Right atrium auricular region (tissue), 2 donors: ENCODE data around the gene CCDC6. TPM values are rescaled to one million over a fixed set of nuclear protein-coding genes. Genes with fewer than 3 reads are reported as not detected.
"Not testable (repeated sequence)": the region's sequence is repeated elsewhere in the genome, so short reads cannot be mapped to it uniquely, and the experiment has no call there.

Source experiments
- DNase-seq: peaks from one replicate; pipeline ENCODE4 v3.0.0-alpha.2; 2019; ENCODE audit warnings: low spot score
- H3K27ac ChIP-seq, 2 donors: fragments of 200-600 bp; sonication (generic); 1 replicate in 1 of 2; 2 replicates in 1 of 2; pipeline ENCODE4 v1.5.1; 2016 to 2019
- H3K27me3 ChIP-seq, 2 donors: fragments of 200-600 bp; sonication (generic); one replicate each; pipeline versions ENCODE4 v1.5.1 to v1.6.0; 2017 to 2019
- H3K36me3 ChIP-seq: fragments of 200-600 bp; sonication (generic); one replicate; pipeline ENCODE4 v1.5.1; 2016
- H3K4me1 ChIP-seq, 2 donors: fragments of 200-600 bp; sonication (generic); one replicate each; pipeline versions ENCODE4 v1.5.1 to v1.6.0; 2017 to 2019
- H3K4me3 ChIP-seq, 2 donors: fragments of 200-600 bp; sonication (generic); 1 replicate in 1 of 2; 2 replicates in 1 of 2; pipeline ENCODE4 v1.5.1; 2017 to 2019; ENCODE audit warnings: mild to moderate bottlenecking in 1 of 2, moderate library complexity in 1 of 2
- H3K9me3 ChIP-seq, 2 donors: fragments of 200-600 bp; sonication (generic); one replicate each; pipeline ENCODE4 v1.5.1; 2019
- total RNA-seq, 2 donors: library from RNA; depleted of rRNA; stranded (reverse); fragments of >200 nt; gene quantifications; one replicate each; pipeline ENCODE4 v1.1.0, GENCODE V29; 2016
- TF ChIP-seq, protein P1 (sequence below), 2 donors: fragments of 200-600 bp; sonication (generic); IDR thresholded peaks; one replicate each; pipeline ENCODE4 v1.5.1; 2019; ENCODE audit warnings: antibody characterized with exemption in 2 of 2

The CCDC6 gene
- total RNA-seq, 2 donors from 2014 or later: 19.1 to 22.7 TPM

DNA sequence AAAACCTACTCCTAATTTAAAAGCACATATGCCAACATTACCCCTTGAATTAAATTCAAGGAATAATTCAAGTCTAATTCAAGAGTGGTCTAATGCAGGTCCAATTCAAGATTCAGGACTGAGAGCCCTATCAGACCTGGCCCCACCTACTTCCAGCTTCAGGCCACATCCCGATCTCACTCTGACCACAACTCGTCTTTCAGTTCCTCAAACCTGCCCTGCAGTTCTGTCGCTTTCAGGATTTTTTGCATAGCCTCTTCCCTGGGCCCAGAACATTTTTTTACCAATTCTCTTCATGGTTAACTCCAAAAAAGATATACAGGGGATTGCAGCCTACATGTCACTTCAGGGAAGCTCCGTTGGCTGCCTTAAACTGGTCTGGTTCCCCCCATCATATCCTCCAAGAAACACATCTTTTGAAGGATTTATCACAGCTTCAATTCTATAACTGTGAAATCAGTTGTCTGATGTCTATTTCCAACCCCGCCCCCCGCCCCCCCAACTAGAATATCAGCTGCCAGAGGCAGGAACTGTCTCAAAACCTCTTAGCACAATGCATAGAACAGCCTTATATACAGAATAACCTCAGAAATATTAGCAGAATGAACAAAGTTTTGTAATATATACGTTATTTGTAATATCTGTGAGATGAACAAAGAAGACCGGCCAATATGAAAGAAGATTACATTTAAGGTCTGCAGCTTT lies 20.8 kb downstream of the CCDC6 start:
- Histone ChIP-seq H3K27ac (no peak overlapping the region), H3K9me3 (no peaks in the 10 kb centered on the region), H3K27me3 (no peaks in the 10 kb centered on the region), H3K4me1 (peaks cover 0 to 14% of the 10 kb centered on the region in 2 donors), H3K36me3 (no peaks in the 10 kb centered on the region), H3K4me3 (no peak overlapping the region)
- TF ChIP-seq, protein P1, sequence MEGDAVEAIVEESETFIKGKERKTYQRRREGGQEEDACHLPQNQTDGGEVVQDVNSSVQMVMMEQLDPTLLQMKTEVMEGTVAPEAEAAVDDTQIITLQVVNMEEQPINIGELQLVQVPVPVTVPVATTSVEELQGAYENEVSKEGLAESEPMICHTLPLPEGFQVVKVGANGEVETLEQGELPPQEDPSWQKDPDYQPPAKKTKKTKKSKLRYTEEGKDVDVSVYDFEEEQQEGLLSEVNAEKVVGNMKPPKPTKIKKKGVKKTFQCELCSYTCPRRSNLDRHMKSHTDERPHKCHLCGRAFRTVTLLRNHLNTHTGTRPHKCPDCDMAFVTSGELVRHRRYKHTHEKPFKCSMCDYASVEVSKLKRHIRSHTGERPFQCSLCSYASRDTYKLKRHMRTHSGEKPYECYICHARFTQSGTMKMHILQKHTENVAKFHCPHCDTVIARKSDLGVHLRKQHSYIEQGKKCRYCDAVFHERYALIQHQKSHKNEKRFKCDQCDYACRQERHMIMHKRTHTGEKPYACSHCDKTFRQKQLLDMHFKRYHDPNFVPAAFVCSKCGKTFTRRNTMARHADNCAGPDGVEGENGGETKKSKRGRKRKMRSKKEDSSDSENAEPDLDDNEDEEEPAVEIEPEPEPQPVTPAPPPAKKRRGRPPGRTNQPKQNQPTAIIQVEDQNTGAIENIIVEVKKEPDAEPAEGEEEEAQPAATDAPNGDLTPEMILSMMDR (IDR thresholded peaks at IDR 0.05): no peak
- no peak for DNase-seq

DNA sequence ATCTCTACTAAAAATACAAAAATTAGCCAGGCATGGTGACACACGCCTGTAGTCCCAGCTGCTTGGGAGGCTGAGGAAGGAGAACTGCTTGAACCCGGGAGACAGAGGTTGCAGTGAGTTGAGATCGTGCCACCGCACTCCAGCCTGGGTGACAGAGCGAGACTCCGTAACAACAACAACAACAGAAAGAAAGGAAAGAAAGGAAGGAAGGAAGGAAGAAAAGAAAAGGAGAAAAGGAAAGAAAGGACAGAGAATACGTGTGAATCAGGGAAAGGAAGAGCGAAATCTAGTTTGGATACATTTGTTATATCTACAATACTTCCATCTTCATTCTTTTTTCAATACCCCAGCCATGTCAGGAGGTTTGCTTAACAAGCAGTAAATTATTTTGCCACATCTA lies 21.5 kb downstream of the CCDC6 start:
- not testable (repeated sequence) for H3K36me3 ChIP-seq, H3K9me3 ChIP-seq, H3K27me3 ChIP-seq, H3K4me3 ChIP-seq, H3K27ac ChIP-seq, DNase-seq
- H3K4me1 ChIP-seq: peaks cover 0 to 14% of the 10 kb centered on the region in 2 donors

DNA sequence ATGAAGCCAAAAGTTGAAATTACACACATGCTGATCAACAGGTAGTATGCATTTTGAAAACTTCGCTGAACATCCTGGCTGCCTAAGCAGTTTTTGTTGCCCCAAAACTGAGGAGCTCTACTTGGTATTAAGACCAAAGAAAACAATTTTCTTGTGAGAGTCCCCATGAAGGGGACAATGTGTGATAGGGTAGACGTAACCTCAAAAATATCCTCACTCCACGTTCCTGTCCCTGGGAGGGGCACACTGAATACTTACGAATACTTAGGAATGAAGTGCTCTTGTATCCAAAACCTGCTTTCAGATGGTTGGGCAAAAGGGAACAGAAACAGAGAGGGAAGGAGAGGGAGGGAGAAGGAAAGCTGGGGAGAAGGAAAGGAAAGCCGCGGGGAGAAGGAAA lies 24.7 kb downstream of the CCDC6 start:
- no peaks in the 10 kb centered on the region for H3K27me3 ChIP-seq
- no peaks in the 10 kb centered on the region for H3K36me3 ChIP-seq
- H3K9me3 ChIP-seq: no peaks in the 10 kb centered on the region
- H3K27ac ChIP-seq: no peak overlapping the region
- DNase-seq: no peak
- no peak overlapping the region for H3K4me3 ChIP-seq
- peaks cover 0 to 13% of the 10 kb centered on the region in 2 donors for H3K4me1 ChIP-seq
- TF ChIP-seq, protein P1 (IDR thresholded peaks at IDR 0.05): no peak

DNA sequence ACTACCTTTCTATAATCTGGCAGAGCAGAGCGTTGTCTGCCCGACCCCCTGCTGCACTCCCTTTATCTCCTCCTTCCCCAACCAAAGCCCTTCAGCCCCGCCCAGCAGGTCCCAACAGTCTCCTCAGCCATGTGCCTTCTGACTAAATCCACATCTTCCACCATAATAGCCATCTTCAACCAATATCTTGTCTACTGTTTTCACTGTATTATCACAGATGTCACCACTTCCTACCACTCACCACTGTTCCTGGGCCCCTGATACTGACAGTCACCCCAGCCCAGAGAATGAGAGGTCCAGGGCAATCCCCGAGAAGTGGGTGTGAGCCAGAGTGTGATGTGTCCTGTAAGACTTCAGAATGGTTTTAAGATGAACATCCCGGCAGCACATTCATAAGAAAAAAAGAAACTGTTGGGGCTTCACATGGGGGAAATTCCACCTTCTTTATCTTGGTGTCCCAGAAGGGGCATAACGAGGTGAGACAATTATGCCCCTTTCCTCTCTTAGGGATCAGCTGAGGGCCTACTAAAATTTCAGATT lies 25.3 kb downstream of the CCDC6 start:
- peaks cover 0 to 7% of the 10 kb centered on the region in 2 donors for H3K4me1 ChIP-seq

DNA sequence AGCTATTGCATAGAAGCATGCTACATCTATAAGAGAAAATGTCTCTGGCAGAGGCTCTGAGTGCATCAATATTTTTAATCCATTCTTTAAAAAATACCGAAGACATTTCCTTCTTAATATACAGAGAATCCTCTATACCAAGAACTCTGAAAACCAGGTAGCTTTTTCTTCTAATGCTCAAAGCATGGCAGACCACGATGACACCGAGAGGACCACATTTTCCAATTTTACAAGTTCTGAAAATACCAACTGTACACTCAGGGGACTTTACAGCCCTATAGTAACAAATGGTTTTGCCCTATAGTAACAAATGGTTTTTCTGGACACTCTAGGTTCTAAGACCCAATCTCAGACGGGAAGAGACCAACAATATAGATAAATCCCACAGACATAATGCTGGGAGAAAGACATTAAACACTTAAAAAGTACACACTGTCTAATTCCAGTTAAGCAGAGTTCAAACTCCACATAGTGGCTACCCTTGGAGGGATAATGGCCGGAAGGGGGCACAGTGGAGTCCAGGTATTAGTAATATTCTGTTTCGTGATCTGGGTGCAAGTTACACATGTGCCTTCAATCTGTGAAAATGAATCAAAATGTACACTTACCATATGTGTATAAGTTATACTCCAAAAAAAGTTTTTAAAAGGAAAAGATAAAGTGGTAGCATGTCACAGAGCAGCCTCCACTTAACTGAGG lies 26.2 kb downstream of the CCDC6 start:
- H3K27ac ChIP-seq: no peak overlapping the region
- DNase-seq: no peak
- no peak overlapping the region for H3K4me3 ChIP-seq
- H3K36me3 ChIP-seq: no peaks in the 10 kb centered on the region
- no peaks in the 10 kb centered on the region for H3K27me3 ChIP-seq
- TF ChIP-seq, protein P1 (IDR thresholded peaks at IDR 0.05): no peak
- H3K4me1 ChIP-seq: peaks cover 0 to 5% of the 10 kb centered on the region in 2 donors
- no peaks in the 10 kb centered on the region for H3K9me3 ChIP-seq

More for the DNA sequence above, 25.3 kb downstream of the CCDC6 start:
- Histone ChIP-seq H3K27ac (no peak overlapping the region), H3K27me3 (no peaks in the 10 kb centered on the region), H3K4me3 (no peak overlapping the region), H3K9me3 (no peaks in the 10 kb centered on the region), H3K36me3 (no peaks in the 10 kb centered on the region)
- no peak for DNase-seq
- TF ChIP-seq, protein P1 (IDR thresholded peaks at IDR 0.05): no peak

DNA sequence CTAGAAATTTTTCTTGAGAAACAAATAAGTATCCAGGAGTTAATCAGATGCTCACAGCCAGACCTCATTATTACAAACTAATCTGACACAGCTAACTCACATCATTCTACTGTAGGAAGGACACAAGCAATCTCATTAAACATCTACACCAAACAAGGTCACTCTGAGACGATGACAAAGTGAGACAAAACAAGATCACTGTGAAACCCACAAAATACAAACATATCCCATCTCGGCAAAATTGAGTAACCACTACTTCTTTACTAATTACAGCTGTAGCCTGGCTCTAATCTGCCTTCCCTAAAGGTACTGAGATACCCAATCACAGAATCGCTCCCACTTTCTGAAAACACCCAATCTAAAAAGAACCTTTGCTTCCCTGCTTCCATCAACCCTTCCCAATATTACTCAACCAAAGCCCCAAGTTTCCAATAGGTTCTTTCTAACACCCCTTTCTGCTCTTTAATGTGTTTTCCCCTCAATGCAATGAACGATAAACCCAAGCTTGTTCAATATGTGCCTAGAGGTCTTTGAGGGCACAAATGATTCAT lies 26.9 kb downstream of the CCDC6 start:
- Histone ChIP-seq H3K9me3 (no peaks in the 10 kb centered on the region), H3K27ac (no peak overlapping the region), H3K4me1 (peaks cover 0 to 5% of the 10 kb centered on the region in 2 donors), H3K27me3 (no peaks in the 10 kb centered on the region), H3K36me3 (no peaks in the 10 kb centered on the region), H3K4me3 (no peak overlapping the region)
- DNase-seq: no peak
- TF ChIP-seq, protein P1 (IDR thresholded peaks at IDR 0.05): no peak
